ENCODE results near the gene NHSL2.

NHSL2 gene

GRCh38 chrX:72027024-72027913 lies 116.6 kb downstream of the NHSL2 start:
- H3K4me3 ChIP-seq (ENCODE audit: low read depth, low read length): no peak overlapping the region
- no peak for TF ChIP-seq CTCF (IDR thresholded peaks at IDR 0.05; ENCODE audit: low read depth, low read length)
- DNase-seq: no peak
- H3K9me3 ChIP-seq (ENCODE audit: severe bottlenecking): no peaks in the 10 kb centered on the region
- H3K27me3 ChIP-seq (ENCODE audit: insufficient read depth, low read depth, severe bottlenecking): no peaks in the 10 kb centered on the region
- H3K36me3 ChIP-seq: peaks cover 3% of the 10 kb centered on the region
- no peak overlapping the region for H3K27ac ChIP-seq

- H3K4me3 ChIP-seq (ENCODE audit: low read depth, low read length): no peak overlapping the region
- peaks cover 3% of the 10 kb centered on the region; the same call in 1 of the 2 replicates for H3K36me3 ChIP-seq
- DNase-seq: no peak
- H3K9me3 ChIP-seq (ENCODE audit: severe bottlenecking): no peaks in the 10 kb centered on the region
- TF ChIP-seq CTCF (IDR thresholded peaks at IDR 0.05; ENCODE audit: low read depth, low read length): no peak
- H3K27me3 ChIP-seq (ENCODE audit: insufficient read depth, low read depth, severe bottlenecking): no peaks in the 10 kb centered on the region
- no peak overlapping the region for H3K27ac ChIP-seq
Observed at GRCh38 chrX:72027914-72028307, 117.3 kb downstream of the NHSL2 start.

GRCh38 chrX:72028701-72029470 lies 118.2 kb downstream of the NHSL2 start:
- H3K27me3 ChIP-seq (ENCODE audit: insufficient read depth, low read depth, severe bottlenecking): no peaks in the 10 kb centered on the region

GRCh38 chrX:72029483-72030411 lies 119.1 kb downstream of the NHSL2 start:
- Histone ChIP-seq H3K36me3 (peaks cover 3% of the 10 kb centered on the region; the same call in 1 of the 2 replicates), H3K27me3 (ENCODE audit: insufficient read depth, low read depth, severe bottlenecking) (no peaks in the 10 kb centered on the region), H3K27ac (no peak overlapping the region), H3K9me3 (ENCODE audit: severe bottlenecking) (no peaks in the 10 kb centered on the region), H3K4me3 (ENCODE audit: low read depth, low read length) (no peak overlapping the region)
- no peak for TF ChIP-seq CTCF (IDR thresholded peaks at IDR 0.05; ENCODE audit: low read depth, low read length)
- DNase-seq: peak; percentile 31

More at GRCh38 chrX:72028701-72029470, 118.2 kb downstream of the NHSL2 start:
- peaks cover 3% of the 10 kb centered on the region; the same call in 1 of the 2 replicates for H3K36me3 ChIP-seq
- no peak overlapping the region for H3K4me3 ChIP-seq (ENCODE audit: low read depth, low read length)
- DNase-seq: no peak
- TF ChIP-seq CTCF (IDR thresholded peaks at IDR 0.05; ENCODE audit: low read depth, low read length): no peak
- no peak overlapping the region for H3K27ac ChIP-seq
- H3K9me3 ChIP-seq (ENCODE audit: severe bottlenecking): no peaks in the 10 kb centered on the region

GRCh38 chrX:72030431-72030830 lies 119.8 kb downstream of the NHSL2 start:
- TF ChIP-seq CTCF (IDR thresholded peaks at IDR 0.05; ENCODE audit: low read depth, low read length): no peak
- no peaks in the 10 kb centered on the region for H3K9me3 ChIP-seq (ENCODE audit: severe bottlenecking)
- no peak for DNase-seq
- no peak overlapping the region for H3K27ac ChIP-seq
- H3K27me3 ChIP-seq (ENCODE audit: insufficient read depth, low read depth, severe bottlenecking): no peaks in the 10 kb centered on the region
- peaks cover 3% of the 10 kb centered on the region; the same call in 1 of the 2 replicates for H3K36me3 ChIP-seq
- no peak overlapping the region for H3K4me3 ChIP-seq (ENCODE audit: low read depth, low read length)

Measured in WERI-Rb-1 (cell line).